IMR-90 (cell line): ENCODE data around the gene ANKRD37. TPM values are rescaled to one million over a fixed set of nuclear protein-coding genes. Genes with fewer than 3 reads are reported as not detected.

ENCODE experiments used
- ATAC-seq: fragments of 200-7000 bp; cut with Tn5 transposase; 2 replicates; pipeline ENCODE4 v1.9.1; 2020; ENCODE audit warnings: low read depth, mild to moderate bottlenecking, moderate library complexity
- BruUV-seq: library from RNA; stranded (reverse); fragments of 400-500 nt; replicated peaks from 2 replicates; lab custom pipeline; 2021; lab: Mats Ljungman, UMichigan
- CTCF ChIA-PET: fragments of 300-600 bp; formaldehyde crosslinking; extraction: SDS; loops from one replicate; lab custom pipeline; 2021; ENCODE audit warnings: antibody characterized with exemption; lab: Yijun Ruan, JAX
- POLR2A ChIA-PET: fragments of 300-600 bp; sonication (Branson Sonifier 250); formaldehyde crosslinking; loops from one replicate; lab custom pipeline; 2022; ENCODE audit warnings: antibody characterized with exemption; ENCODE audit not compliant: unreplicated experiment; lab: Charles Lee
- DNase-seq: peaks from one replicate; pipeline ENCODE4 v3.0.0; 2013
- H2AFZ ChIP-seq: replicated peaks from 2 replicates; pipeline ENCODE3; 2013; ENCODE audit warnings: low read length, mild to moderate bottlenecking; ENCODE audit not compliant: poor library complexity
- H2AK5ac ChIP-seq: 2 replicates; pipeline ENCODE4 v1.6.1; 2013; ENCODE audit warnings: low read depth, low read length, inconsistent platforms
- H2AK9ac ChIP-seq: replicated peaks from 2 replicates; pipeline ENCODE3; 2013; ENCODE audit warnings: mild to moderate bottlenecking, low read depth, low read length, moderate library complexity; ENCODE audit not compliant: poor library complexity
- H2BK120ac ChIP-seq: 2 replicates; pipeline ENCODE4 v1.6.1; 2013; ENCODE audit warnings: low read depth, low read length, inconsistent platforms
- H2BK15ac ChIP-seq: 3 replicates; pipeline ENCODE4 v1.6.1; 2013; ENCODE audit warnings: low read depth, low read length, inconsistent platforms
- H2BK20ac ChIP-seq: 2 replicates; pipeline ENCODE4 v1.6.1; 2013; ENCODE audit warnings: low read depth, mild to moderate bottlenecking, inconsistent platforms, low read length, moderate library complexity
- H2BK5ac ChIP-seq: 2 replicates; pipeline ENCODE4 v1.6.1; 2013; ENCODE audit warnings: mild to moderate bottlenecking, low read depth, low read length, inconsistent platforms; ENCODE audit not compliant: poor library complexity, severe bottlenecking
- H3K14ac ChIP-seq: replicated peaks from 2 replicates; pipeline ENCODE4 v1.6.1; 2013; ENCODE audit warnings: low read depth, low read length, inconsistent platforms
- H3K18ac ChIP-seq: 2 replicates; pipeline ENCODE4 v1.6.1; 2013; ENCODE audit warnings: low read depth, low read length, control low read depth
- H3K23ac ChIP-seq: 2 replicates; pipeline ENCODE4 v1.6.1; 2013; ENCODE audit warnings: low read depth, low read length, inconsistent platforms
- H3K27ac ChIP-seq: 2 replicates; pipeline ENCODE4 v1.5.1; 2013; ENCODE audit warnings: mild to moderate bottlenecking, control low read depth, low read length; ENCODE audit not compliant: insufficient read depth
- H3K27me3 ChIP-seq: 2 replicates; pipeline ENCODE4 v1.6.1; 2013; ENCODE audit warnings: low read length; ENCODE audit not compliant: control insufficient read depth, insufficient read depth
- H3K36me3 ChIP-seq: 2 replicates; pipeline ENCODE4 v1.6.1; 2013; ENCODE audit warnings: low read length, mixed read lengths; ENCODE audit not compliant: control insufficient read depth, insufficient read depth
- H3K4ac ChIP-seq: 2 replicates; pipeline ENCODE4 v1.6.1; 2013; ENCODE audit warnings: low read depth, low read length, inconsistent platforms
- H3K4me1 ChIP-seq: 2 replicates; pipeline ENCODE4 v1.6.1; 2013; ENCODE audit warnings: low read length, mixed read lengths; ENCODE audit not compliant: control insufficient read depth, insufficient read depth
- H3K4me2 ChIP-seq: 2 replicates; pipeline ENCODE4 v1.6.1; 2013; ENCODE audit warnings: low read depth, mild to moderate bottlenecking, control low read depth, low read length, moderate library complexity
- H3K4me3 ChIP-seq: 2 replicates; pipeline ENCODE4 v1.5.1; 2013; ENCODE audit warnings: low read depth, mild to moderate bottlenecking, control low read depth, low read length, moderate library complexity; ENCODE audit not compliant: insufficient read depth
- H3K56ac ChIP-seq: 2 replicates; pipeline ENCODE4 v1.6.1; 2013; ENCODE audit warnings: low read length, inconsistent platforms; ENCODE audit not compliant: insufficient read depth; ENCODE audit errors: extremely low read depth
- H3K79me1 ChIP-seq, 2 experiments: 2 replicates each; pipeline ENCODE4 v1.6.1; 2013; ENCODE audit warnings: low read length in 2 of 2, inconsistent platforms in 1 of 2, low read depth in 1 of 2
- H3K9ac ChIP-seq: 2 replicates; pipeline ENCODE4 v1.6.1; 2013; ENCODE audit warnings: low read depth, low read length, control low read depth
- H3K9me1 ChIP-seq: 2 replicates; pipeline ENCODE4 v1.6.1; 2013; ENCODE audit warnings: low read length, inconsistent platforms; ENCODE audit not compliant: insufficient read depth
- H3K9me3 ChIP-seq: 2 replicates; pipeline ENCODE4 v1.6.1; 2013; ENCODE audit warnings: low read length; ENCODE audit not compliant: control insufficient read depth, insufficient read depth
- H4K20me1 ChIP-seq: 2 replicates; pipeline ENCODE4 v1.6.1; 2013; ENCODE audit warnings: low read length, inconsistent platforms; ENCODE audit not compliant: insufficient read depth
- H4K5ac ChIP-seq: 2 replicates; pipeline ENCODE4 v1.6.1; 2013; ENCODE audit warnings: mild to moderate bottlenecking, low read depth, low read length, control low read depth
- H4K8ac ChIP-seq, 2 experiments: 2 replicates each; pipeline ENCODE4 v1.6.1; 2013; ENCODE audit warnings: low read depth in 2 of 2, low read length in 2 of 2, control low read depth in 1 of 2, inconsistent platforms in 1 of 2
- H4K91ac ChIP-seq: 2 replicates; pipeline ENCODE4 v1.6.1; 2013; ENCODE audit warnings: low read depth, low read length, inconsistent platforms; ENCODE audit not compliant: insufficient read depth
- BHLHE40 ChIP-seq: fragments of 150-350 bp; IDR thresholded peaks from 2 replicates; pipeline ENCODE4 v1.6.1; 2016; ENCODE audit warnings: mild to moderate bottlenecking, low read depth, low read length
- CEBPB ChIP-seq: IDR thresholded peaks from 2 replicates; pipeline ENCODE4 v1.6.1; 2012; ENCODE audit warnings: low read depth, low read length, improper control_type of control experiment
- CHD1 ChIP-seq: IDR thresholded peaks from 2 replicates; pipeline ENCODE4 v1.6.1; 2012; ENCODE audit warnings: low read depth, low read length, improper control_type of control experiment
- CTCF ChIP-seq: conservative IDR thresholded peaks from 2 replicates; pipeline ENCODE4 v1.5.1; 2012; ENCODE audit warnings: mild to moderate bottlenecking, low read depth, low read length, improper control_type of control experiment
- ELK1 ChIP-seq: fragments of 150-350 bp; IDR thresholded peaks from 2 replicates; pipeline ENCODE4 v1.6.1; 2016; ENCODE audit warnings: low read depth, mild to moderate bottlenecking, low read length, moderate library complexity, borderline replicate concordance
- FOS ChIP-seq: fragments of 150-350 bp; IDR thresholded peaks from 2 replicates; pipeline ENCODE4 v1.6.1; 2016; ENCODE audit warnings: low read depth, low read length
- MAFK ChIP-seq: IDR thresholded peaks from 2 replicates; pipeline ENCODE4 v1.6.1; 2012; ENCODE audit warnings: low read depth, low read length, improper control_type of control experiment
- MAZ ChIP-seq: IDR thresholded peaks from 2 replicates; pipeline ENCODE4 v1.6.1; 2012; ENCODE audit warnings: low read depth, mild to moderate bottlenecking, low read length, improper control_type of control experiment, moderate library complexity, borderline replicate concordance
- MXI1 ChIP-seq: IDR thresholded peaks from 2 replicates; pipeline ENCODE4 v1.6.1; 2012; ENCODE audit warnings: low read depth, mild to moderate bottlenecking, low read length, moderate library complexity, borderline replicate concordance
- NFE2L2 ChIP-seq: fragments of 150-350 bp; IDR thresholded peaks from 2 replicates; pipeline ENCODE4 v1.6.1; 2016; ENCODE audit warnings: low read depth, mild to moderate bottlenecking, low read length
- POLR2A ChIP-seq: IDR thresholded peaks from 2 replicates; pipeline ENCODE4 v1.6.1; 2012; ENCODE audit warnings: mild to moderate bottlenecking, low read depth, low read length
- RAD21 ChIP-seq: IDR thresholded peaks from 2 replicates; pipeline ENCODE4 v1.6.1; 2012; ENCODE audit warnings: low read length, improper control_type of control experiment
- RCOR1 ChIP-seq: IDR thresholded peaks from 2 replicates; pipeline ENCODE4 v1.6.1; 2012; ENCODE audit warnings: mild to moderate bottlenecking, low read length, improper control_type of control experiment; ENCODE audit not compliant: insufficient replicate concordance
- RFX5 ChIP-seq: IDR thresholded peaks from 2 replicates; pipeline ENCODE4 v1.8.0; 2012; ENCODE audit warnings: low read depth, mild to moderate bottlenecking, low read length, moderate library complexity
- SMC3 ChIP-seq: fragments of 150-350 bp; IDR thresholded peaks from 2 replicates; pipeline ENCODE4 v1.6.1; 2016; ENCODE audit warnings: low read depth, mild to moderate bottlenecking, antibody characterized with exemption, low read length, moderate library complexity
- USF2 ChIP-seq: fragments of 150-350 bp; IDR thresholded peaks from 2 replicates; pipeline ENCODE4 v1.6.1; 2017; ENCODE audit warnings: mild to moderate bottlenecking, antibody characterized with exemption, low read length, low read depth
- WGBS, 2 experiments: methylation state at CpG; one replicate each; pipeline versions ENCODE4 v1.1.5 to v1.1.7; 2013; ENCODE audit warnings: missing lambda C conversion rate in 2 of 2; ENCODE audit not compliant: insufficient read length in 1 of 2; ENCODE audit errors: extremely low coverage in 2 of 2; 5-methylcytosine and 5-hydroxymethylcytosine counted together
- dilution Hi-C: fragments of 300-500 bp; cut with HindIII; formaldehyde crosslinking; loops from one replicate; pipeline ENCODE4 v1.14.3; 2018; ENCODE audit warnings: low sequenced_read_pairs; ENCODE audit not compliant: unreplicated experiment
- in situ Hi-C: fragments of 300-500 bp; cut with MboI; formaldehyde crosslinking; loops from 3 replicates; pipeline ENCODE4 v1.14.3; 2019; ENCODE audit warnings: low sequenced_read_pairs, inconsistent platforms, mixed read lengths
- intact Hi-C: fragments of 100-400 bp; cut with micrococcal nuclease; formaldehyde crosslinking; loops from 2 replicates; pipeline ENCODE4 v1.10.0; 2022
- polyA plus RNA-seq, 3 experiments: library from polyadenylated mRNA; depleted of rRNA; stranded (reverse); fragments of >200 nt; gene quantifications; 2 replicates each; pipeline ENCODE4 v1.2.3, GENCODE V29; 2012; ENCODE audit warnings: low replicate concordance in 1 of 3
- total RNA-seq: library from RNA; depleted of rRNA; stranded (reverse); fragments of >200 nt; gene quantifications from 2 replicates; pipeline ENCODE4 v1.2.3, GENCODE V29; 2012

The ANKRD37 gene
- total and polyA plus RNA-seq, 2 of the 4 experiments (the other 2 are of a cell fraction) = 7.1 to 8.2 TPM

- H2BK5ac ChIP-seq = no peak overlapping the region
- ATAC-seq (no peak), DNase-seq (no peak)
- H4K8ac ChIP-seq = no peak overlapping the region
- H2AFZ ChIP-seq = no peak overlapping the region
- no CpG with 5 or more reads among the region's 1 CpG for WGBS, 2 experiments
- H2AK5ac ChIP-seq = no peak overlapping the region
- no peak overlapping the region for H3K9ac ChIP-seq
- no peak overlapping the region for H3K23ac ChIP-seq
- H2AK9ac ChIP-seq = no peak overlapping the region
- H3K14ac ChIP-seq = no peak overlapping the region
- intact Hi-C loops = no loop called here
- ChIA-PET POLR2A (no interaction called here), CTCF (no interaction called here)
- H2BK120ac ChIP-seq = no peak overlapping the region
- H3K27me3 ChIP-seq = no peaks in the 10 kb centered on the region
- no peak overlapping the region for H3K4me3 ChIP-seq
- no peak overlapping the region for H3K56ac ChIP-seq
- H3K18ac ChIP-seq = no peak overlapping the region
- in situ Hi-C loops = no loop called here
- peaks cover 4% of the 10 kb centered on the region; the same call in 1 of the 2 replicates for H3K9me1 ChIP-seq
- H2BK20ac ChIP-seq = no peak overlapping the region
- H3K79me1 ChIP-seq = no peaks in the 10 kb centered on the region
- no peak overlapping the region for H2BK15ac ChIP-seq
- peaks cover 7% of the 10 kb centered on the region for H3K36me3 ChIP-seq
- H3K9me3 ChIP-seq = peaks cover 5% of the 10 kb centered on the region
- H3K4ac ChIP-seq = no peak overlapping the region
- H3K4me1 ChIP-seq = no peaks in the 10 kb centered on the region
- no peak overlapping the region for H3K4me2 ChIP-seq
- no TSS peak for BruUV-seq
- H4K20me1 ChIP-seq = no peaks in the 10 kb centered on the region
- TF ChIP-seq CEBPB (no peak), SMC3 (no peak), POLR2A (no peak), USF2 (no peak), NFE2L2 (no peak), RCOR1 (no peak), CTCF (no peak), MAZ (no peak), RFX5 (no peak), MXI1 (no peak), FOS (no peak), BHLHE40 (no peak), RAD21 (no peak), ELK1 (no peak), MAFK (no peak), CHD1 (no peak)
- no peak overlapping the region for H4K91ac ChIP-seq
- dilution Hi-C loops = no loop called here
- no peak overlapping the region for H4K5ac ChIP-seq
- no peak overlapping the region for H3K27ac ChIP-seq
Observed at GRCh38 chr4:185380320-185380719, 16.3 kb upstream of the ANKRD37 start.
